Measurements from ENCODE around the gene CYP2C18.
"Not testable (repeated sequence)": the region's sequence is repeated elsewhere in the genome, so short reads cannot be mapped to it uniquely, and the experiment has no call there.

CYP2C18 gene

GRCh38 chr10:94683214-94684054 lies at the start of gene CYP2C18:
TSS of gene CYP2C18 (plus strand) at chr10:94683729. CDS start at chr10:94683820, 91 bp downstream.
- DNase-seq = no peak
- ATAC-seq = no peak

- ATAC-seq, DNase-seq: not testable (repeated sequence)
These were observed 45.4 kb upstream of the CYP2C18 start for GRCh38 chr10:94638097-94638496.

DNA sequence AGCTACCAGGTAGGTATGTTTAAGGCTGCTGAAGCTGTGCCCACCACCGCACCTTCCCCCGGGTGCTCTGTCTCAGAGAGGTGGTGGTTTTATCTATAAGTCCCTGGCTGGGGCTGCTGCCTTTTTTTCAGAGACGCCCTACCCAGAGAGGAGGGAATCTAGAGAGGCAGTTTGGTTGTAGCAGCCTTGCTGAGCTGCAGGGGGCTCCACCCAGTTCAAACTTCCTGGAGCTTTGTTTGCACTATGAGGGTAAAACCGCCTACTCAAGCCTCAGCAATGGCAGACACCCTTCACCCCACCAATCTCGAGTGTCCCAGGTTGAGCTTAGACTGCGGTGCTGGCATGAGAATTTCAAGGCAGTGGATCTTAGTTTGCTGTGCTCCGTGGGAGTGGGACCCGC lies 43.6 kb upstream of the CYP2C18 start:
- no peak for ATAC-seq
- no peak for DNase-seq

- ATAC-seq = no peak
- DNase-seq = no peak
These were observed 43.0 kb upstream of the CYP2C18 start for GRCh38 chr10:94640562-94640961.

DNA sequence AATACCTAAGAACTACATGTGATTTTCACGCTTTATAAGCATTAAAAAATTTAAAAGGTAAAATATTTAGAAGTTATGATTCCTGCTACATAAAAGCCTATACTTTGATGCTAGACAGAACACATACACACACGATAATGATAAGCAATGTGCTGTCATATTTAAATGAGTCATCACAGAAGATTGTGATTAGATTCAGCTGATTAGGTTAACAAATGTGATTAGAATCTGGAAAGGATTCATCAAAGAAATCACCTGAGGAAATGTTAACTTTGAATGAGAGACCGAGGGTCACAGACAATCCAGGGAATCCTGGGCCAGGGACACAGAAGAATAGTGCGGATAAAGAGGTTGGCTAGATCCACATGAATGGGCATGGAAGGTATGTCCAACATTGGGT lies 42.0 kb upstream of the CYP2C18 start:
- no peak for ATAC-seq
- DNase-seq = no peak

DNA sequence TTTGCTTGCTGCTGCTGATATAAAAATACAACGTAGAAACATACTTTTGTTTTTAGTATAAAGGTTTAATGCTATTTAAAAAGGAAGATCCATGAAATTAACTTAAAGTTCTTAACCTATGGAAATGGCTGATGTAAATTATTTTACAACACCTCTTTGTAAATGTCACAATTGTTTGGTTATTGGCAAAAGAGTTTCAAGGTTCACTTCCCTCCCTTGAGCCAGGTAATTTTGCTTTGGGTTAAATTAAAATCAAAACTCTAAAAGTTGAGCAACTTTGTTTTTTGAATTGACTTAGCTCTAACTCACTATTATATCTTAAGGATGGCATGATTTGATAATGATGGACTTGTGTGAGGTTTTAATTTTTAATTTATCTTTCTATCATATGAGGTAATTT lies 39.2 kb upstream of the CYP2C18 start:
- DNase-seq (no peak), ATAC-seq (no peak)

- DNase-seq = no peak
- ATAC-seq = no peak
These were observed 38.2 kb upstream of the CYP2C18 start for GRCh38 chr10:94645285-94645684.

- not testable (repeated sequence) for DNase-seq, ATAC-seq
These were observed 28.3 kb upstream of the CYP2C18 start for GRCh38 chr10:94655201-94655600.

DNA sequence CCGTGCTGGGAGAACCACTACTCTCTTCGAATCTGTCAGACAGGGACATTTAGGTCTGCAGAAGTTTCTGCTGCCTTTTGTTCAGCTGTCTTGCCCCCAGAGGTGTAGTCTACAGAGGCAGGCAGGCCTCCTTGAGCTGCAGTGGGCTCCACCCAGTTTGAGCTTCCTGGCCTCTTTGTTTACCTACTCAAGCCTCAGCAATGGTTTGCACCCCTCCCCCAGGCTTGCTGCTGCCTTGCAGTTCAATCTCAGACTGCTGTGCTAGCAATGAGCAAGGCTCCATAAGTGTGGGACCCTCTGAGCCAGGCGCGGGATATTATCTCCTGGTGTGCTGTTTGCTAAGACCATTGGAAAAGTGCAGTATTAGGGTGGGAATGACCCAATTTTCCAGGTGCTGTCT lies 20.5 kb upstream of the CYP2C18 start:
- not testable (repeated sequence) for DNase-seq, ATAC-seq

GRCh38 chr10:94666391-94667102 lies 17.0 kb upstream of the CYP2C18 start:
- ATAC-seq = no peak

GRCh38 chr10:94673614-94674321 lies 9.8 kb upstream of the CYP2C18 start:
- DNase-seq = no peak
- no peak for ATAC-seq

More at GRCh38 chr10:94666391-94667102, 17.0 kb upstream of the CYP2C18 start:
- DNase-seq = no peak

DNA sequence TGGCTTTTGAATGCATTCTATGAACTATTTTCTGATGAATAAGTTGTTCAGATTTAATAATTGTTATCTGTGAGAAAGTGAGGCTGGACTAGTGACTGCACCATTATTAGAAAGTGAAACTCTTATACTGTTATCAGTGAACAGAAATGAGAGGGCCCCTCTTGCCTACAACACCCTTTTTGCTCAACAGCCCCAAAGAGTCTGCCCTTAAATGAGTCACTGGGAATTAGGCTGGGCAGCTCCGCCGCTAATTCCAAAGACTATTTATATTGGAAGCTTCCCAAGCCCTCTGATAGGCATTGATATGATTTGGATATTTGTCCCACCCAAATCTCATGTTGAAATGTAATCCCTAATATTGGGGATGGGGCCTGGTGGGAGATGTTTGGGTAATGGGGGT lies 7.0 kb upstream of the CYP2C18 start:
- ATAC-seq (no peak), DNase-seq (no peak)

DNA sequence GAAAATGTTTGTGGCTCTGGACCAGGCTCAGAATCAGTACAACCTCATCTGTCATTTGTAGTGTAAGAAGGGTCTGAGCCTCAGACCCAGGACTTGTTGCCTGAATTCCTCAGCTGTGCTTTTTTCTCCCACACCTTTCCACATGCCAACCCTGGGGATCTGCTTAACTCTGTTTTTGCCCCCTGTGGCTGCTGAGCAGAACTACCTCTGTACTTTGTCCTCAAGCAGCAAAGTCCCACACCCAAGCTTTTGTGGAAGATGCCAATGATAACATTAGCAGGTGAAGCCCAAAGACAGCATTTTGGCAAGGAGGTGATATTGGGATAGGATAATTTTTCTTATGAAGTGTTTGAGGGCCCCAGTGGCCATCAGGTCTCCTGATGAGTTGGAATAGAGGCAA lies 5.8 kb upstream of the CYP2C18 start:
- DNase-seq = no peak
- no peak for ATAC-seq

DNA sequence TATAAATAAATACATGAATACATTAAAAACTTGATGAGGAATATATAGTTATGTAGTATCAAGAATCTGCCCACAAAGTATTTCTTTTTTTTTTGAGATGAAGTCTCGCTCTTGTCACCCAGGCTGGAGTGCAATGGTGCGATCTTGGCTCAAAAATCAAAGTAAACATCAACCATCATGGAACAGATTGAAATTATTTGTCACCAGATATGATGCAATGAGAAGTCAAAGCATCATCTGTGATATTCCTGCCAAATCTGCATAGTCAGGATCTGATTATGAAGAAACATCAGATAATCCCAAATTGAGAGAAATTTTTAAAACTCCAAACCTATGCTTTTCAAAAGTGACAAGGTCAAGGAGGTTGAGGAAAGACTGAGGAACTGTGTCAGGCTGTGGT lies 5.1 kb upstream of the CYP2C18 start:
- no peak for ATAC-seq

GRCh38 chr10:94680544-94680943 lies 3.0 kb upstream of the CYP2C18 start:
- no peak for DNase-seq
- ATAC-seq = no peak

More for the DNA sequence above, 5.1 kb upstream of the CYP2C18 start:
- no peak for DNase-seq

- not testable (repeated sequence) for ATAC-seq, DNase-seq
These were observed 893 bp upstream of the CYP2C18 start for GRCh38 chr10:94682636-94683035.

DNA sequence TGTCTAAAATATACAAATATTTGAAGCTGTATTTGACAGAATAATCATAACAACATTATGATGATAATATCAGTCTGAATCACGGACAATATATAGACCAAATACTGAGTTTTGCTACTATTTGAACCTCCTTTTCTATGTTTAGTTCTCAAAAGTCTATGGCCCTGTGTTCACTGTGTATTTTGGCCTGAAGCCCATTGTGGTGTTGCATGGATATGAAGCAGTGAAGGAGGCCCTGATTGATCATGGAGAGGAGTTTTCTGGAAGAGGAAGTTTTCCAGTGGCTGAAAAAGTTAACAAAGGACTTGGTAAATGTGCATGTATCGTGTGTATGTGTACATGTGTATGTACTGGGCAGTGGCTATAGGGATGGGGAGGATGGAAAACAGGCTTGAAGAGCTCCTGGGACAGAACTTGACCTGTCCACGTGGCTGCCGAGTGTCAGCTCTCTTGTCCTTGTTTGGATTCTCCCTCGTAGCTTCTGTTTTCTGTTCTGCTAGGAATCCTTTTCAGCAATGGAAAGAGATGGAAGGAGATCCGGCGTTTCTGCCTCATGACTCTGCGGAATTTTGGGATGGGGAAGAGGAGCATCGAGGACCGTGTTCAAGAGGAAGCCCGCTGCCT lies 4.2 kb downstream of the CYP2C18 start:
- ATAC-seq (no peak), DNase-seq (no peak)

DNA sequence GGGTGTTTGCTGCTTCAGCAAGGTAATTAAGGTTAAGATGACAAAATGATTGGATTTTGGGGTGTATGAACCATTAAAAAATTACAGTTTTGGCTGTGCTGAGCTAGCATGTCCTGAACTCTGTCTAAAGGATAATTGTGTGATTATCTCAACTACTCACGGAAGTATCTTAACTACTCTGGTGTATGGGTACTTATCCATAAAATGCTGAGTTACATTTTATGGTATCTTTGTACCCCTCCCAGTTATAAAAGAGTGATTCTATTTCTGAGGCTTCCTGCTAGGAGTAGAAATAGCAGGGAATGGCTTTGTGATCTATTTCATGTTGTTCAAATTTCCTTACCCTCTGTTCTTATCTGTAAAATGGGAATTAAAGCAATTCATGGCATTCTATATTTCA lies 22.6 kb downstream of the CYP2C18 start:
- DNase-seq (no peak), ATAC-seq (no peak)

- ATAC-seq = no peak
- no peak for DNase-seq
These were observed 27.0 kb downstream of the CYP2C18 start for GRCh38 chr10:94710578-94710977.

DNA sequence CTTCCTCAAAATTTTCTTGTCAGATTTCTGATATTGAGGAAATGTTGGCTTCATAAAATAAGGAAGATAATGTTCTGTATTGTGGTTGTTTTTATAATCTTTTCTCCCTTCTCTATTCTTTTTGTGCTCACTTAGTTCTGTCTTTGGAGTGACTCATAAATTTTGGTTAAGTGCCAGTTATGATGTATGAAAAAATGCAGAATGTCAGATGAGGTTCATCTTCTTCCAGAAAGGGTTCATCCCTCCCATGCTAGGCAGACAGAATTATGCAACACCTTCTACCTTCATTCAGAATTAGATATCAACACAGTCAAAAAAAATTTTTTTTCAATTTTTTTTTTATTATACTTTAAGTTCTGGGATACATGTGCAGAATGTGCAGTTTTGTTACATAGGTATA lies 42.3 kb downstream of the CYP2C18 start:
- DNase-seq (no peak), ATAC-seq (no peak)

DNA sequence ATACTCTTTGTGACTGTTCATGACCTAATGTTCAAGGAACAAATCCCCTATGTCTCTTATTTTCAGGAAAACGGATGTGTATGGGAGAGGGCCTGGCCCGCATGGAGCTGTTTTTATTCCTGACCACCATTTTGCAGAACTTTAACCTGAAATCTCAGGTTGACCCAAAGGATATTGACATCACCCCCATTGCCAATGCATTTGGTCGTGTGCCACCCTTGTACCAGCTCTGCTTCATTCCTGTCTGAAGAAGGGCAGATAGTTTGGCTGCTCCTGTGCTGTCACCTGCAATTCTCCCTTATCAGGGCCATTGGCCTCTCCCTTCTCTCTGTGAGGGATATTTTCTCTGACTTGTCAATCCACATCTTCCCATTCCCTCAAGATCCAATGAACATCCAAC lies 51.7 kb downstream of the CYP2C18 start:
- ATAC-seq = no peak
- DNase-seq = no peak

- ATAC-seq (no peak), DNase-seq (no peak)
These were observed 55.1 kb downstream of the CYP2C18 start for GRCh38 chr10:94738588-94738987.
